Raji (cell line): ENCODE data around the gene CCNE1.

Source experiments
- POLR2A ChIP-seq: IDR thresholded peaks from 2 replicates; pipeline ENCODE4 v1.6.1; 2011; ENCODE audit warnings: low read depth, low read length, control low read depth; ENCODE audit not compliant: insufficient read depth

CCNE1 gene

DNA sequence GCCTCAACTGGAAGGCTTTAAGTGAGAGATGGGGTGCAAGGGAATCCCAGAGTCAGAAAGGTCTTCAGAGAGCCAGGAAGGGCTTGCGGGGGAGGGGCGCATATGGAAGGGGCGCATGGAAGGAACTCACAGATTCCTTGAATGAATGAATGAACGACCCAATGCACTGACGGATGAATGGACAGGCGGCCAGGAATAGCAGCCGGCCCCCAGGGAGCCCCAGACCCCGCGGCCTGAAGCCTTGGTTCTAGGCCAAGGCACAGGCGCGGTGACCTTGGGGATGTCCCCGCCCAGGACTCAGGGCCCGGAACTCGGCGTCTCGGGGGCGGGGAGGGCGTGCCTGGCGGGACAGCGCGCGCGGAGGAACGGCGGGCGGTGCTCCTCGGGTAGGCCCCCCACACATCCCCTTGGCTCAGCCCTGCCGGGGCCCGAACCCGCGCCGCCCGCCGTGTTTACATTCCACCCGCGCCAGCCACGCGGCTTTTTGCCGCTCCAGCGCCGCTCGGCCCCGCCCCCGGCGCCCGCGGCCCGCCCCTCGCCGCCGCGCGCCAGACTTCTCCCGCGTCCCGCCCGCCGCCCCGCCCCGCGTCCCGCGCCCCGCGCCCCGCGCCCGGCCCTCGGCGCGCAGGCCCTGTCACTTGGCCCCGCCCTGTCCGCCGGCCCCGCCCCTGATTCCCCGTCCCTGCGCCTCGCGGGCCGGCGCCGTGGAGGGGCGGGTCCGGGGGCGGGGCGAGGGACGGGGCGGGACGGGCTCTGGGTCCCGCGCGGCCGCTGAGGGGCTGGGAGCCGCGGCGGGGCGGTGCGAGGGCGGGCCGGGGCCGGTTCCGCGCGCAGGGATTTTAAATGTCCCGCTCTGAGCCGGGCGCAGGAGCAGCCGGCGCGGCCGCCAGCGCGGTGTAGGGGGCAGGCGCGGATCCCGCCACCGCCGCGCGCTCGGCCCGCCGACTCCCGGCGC is at the start of gene CCNE1:
Gene CCNE1 (plus strand): TSS at position 867 of the 955 bp plus-strand sequence. CDS start 565 bp downstream, outside the sequence.
- peak; percentile 72 for TF ChIP-seq POLR2A

DNA sequence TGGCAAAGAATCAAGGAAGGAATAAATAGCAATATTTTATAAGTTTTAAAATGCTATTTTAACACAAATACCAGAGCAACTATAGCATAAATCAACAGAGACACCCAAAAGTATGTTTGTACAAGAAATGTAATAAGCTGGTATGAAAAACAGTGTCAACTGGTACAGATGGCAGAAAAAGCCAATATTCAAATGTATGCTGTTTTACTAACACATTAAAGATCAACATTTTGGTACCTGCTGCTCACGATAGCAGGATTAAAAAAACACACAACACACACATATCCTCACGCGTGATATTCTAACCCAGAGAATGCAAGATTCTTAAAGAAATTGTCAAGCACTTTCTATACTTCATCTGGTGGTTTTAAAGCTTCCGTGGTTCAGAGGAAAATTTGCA is 48.6 kb upstream of the CCNE1 start:
- TF ChIP-seq POLR2A, result no peak

DNA sequence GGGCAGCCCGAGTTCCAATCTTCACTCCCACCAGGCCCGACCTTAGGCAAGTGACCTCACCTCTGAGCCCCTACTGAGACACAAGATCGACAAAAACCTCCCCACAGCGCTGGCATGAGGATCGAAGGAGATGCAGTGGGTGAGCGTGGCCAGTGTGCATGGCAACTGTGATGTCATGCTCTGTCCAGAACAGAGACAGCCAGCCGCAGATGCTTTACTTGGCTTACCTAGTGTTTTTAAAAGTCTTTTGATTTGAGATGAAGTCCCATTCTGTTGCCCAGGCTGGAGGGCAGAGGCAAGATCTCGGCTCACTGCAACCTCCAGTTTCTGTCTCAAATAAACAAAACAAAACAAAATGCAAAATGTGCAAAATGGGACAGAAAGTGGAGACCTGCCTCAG is 47.4 kb upstream of the CCNE1 start:
- no peak for TF ChIP-seq POLR2A

DNA sequence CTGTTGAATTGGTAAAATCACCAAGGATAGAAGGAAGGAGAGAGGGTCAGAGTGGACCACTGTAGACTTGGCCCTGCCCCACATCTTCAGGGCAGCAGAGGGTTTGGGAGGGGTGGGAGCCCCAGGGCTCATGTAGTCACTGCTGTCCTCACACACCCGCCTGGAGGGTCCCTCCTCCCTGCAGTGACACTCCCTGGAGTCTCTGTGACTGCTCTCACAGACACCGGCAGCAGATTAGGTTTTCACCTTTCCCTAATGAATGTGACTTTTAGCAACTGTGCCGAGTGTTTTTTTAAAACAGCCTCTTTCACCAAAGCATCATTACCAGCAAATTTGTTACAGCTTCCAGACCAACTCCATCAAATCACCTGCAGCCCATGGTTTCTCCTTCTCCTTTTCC is 45.7 kb upstream of the CCNE1 start:
- no peak for TF ChIP-seq POLR2A

DNA sequence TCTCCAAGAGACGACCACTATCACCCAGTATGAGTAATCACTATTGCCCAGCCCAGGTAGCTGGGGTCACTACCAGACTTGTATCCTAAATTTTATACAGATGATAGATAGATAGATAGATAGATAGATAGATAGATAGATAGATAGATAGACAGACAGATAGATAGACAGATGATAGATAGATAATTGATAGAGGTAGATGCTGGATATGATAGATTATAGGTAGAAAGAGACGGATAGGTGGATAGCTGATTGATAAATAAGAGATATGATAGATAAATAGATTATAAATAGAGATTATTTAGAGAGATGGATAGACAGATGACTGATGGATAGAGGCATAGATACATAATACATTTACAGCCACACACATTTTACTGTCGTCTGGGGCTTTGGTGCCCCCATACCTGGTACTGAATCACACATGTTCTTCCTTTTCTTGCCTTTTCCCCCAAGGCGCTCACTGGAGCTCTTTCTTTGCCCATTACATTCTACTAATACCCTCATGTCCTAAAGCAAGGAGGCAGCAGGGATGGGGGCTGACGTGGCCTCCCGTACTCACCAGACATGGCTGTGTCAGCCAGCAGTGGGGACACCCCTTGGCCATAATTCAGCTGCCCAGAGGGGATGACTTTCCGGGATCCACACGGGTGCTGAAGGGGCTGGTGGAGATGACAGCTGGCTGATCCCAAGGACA is 44.6 kb upstream of the CCNE1 start:
- no peak for TF ChIP-seq POLR2A

DNA sequence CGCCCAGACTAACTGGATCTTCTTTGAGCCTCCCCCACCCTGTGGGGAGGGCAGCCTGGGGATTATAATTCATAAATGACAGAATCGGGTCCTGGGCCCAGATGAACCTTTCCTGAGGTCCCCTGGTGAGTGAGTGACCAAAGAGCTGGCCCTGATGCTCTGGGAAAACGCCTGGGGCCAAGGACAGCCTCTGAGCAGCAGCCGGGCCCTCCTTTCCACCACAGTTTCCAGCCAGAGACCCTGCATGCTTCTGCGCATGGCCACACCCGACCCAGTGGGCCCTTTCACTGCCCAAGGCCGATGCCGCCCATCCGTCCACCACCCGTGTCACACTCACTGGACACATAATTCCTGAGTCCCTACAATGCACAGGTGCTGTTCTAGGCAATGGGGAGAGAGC is 43.6 kb upstream of the CCNE1 start:
- TF ChIP-seq POLR2A, result no peak

DNA sequence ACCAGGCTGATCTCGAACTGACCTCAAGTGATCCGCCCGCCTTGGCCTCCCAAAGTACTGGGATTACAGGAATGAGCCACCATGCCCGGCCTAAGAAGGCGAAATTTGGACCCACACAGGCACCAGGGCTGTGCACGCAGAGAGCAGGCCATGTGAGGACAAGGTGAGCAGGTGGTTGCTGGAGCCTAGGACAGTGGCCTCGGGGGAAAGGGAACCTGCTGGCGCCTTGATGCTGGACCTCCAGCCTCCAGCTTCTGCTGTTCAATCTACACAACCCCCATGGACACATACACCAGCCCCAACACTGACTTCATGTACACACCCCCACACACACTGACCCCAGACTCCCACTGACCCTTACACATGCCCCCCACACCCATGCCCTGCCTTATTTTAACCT is 41.8 kb upstream of the CCNE1 start:
- TF ChIP-seq POLR2A, result no peak

DNA sequence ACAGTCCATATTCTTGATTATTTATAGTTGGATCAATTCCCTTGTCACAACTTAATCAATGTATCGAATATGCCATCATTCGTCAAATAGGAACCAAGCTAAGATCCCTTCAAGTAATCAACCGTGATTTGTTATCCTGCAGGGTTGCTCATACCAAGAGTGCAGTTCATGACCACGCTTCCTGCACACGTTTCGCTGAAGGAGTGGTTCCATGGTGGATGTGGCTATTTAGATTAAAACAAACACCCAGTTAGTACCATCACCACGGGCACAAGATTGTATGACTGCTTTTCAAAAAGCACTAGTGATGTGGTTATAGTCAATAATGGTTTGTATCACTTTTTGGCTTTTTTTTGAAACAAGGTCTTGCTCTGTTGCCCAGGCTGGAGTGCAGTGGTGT is 41.1 kb upstream of the CCNE1 start:
- TF ChIP-seq POLR2A, result no peak

DNA sequence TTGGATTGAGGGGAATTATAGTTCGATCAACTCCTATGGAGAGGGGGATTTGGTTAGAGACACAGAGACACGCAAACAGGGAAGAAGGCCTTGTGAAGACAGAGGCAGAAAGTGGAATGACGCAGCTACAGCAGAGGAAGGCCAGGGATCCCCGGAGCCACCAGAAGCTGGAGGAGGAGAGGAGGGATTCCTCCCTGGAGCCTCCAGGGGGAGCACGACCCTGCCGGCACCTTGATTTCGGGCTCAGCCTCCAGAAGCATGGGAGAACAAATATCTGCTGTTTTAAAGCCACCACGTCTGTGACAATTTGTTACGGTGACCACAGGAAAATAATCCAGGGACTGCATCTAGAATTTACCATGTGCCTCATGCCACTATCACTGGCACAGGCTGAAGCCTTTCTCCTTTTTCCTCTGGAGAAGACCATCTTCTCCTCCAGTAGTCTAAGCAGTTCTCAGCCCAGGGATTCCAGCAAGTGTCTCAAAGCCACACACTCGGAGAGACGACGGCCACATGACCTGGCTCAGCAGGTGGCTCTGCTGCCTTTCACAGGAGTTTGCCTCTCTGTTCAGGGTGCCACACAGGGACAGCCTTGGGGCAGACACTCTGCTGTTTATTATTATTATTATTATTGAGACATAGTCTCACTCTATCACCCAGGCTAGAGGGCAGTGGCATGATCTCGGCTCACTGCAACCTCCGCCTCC is 39.9 kb upstream of the CCNE1 start:
- no peak for TF ChIP-seq POLR2A

DNA sequence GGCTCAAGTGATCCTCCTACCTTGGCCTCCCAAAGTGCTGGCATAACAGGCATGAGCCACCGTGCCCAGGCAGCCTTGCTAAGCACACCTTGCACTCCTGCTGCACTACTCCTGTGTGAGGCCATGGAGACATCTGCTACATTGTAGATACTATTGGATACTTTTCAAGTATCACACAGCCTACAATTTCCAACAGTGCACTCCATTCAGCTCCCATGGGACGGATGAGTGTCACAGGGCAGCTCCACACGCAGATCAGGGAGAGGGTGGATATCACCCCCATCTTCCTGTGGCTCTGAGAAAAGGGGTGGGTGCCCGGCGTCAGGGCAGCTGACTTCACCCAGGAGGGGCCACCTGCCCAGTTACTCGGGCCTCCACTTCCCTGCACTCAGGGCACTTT is 39.1 kb upstream of the CCNE1 start:
- no peak for TF ChIP-seq POLR2A

DNA sequence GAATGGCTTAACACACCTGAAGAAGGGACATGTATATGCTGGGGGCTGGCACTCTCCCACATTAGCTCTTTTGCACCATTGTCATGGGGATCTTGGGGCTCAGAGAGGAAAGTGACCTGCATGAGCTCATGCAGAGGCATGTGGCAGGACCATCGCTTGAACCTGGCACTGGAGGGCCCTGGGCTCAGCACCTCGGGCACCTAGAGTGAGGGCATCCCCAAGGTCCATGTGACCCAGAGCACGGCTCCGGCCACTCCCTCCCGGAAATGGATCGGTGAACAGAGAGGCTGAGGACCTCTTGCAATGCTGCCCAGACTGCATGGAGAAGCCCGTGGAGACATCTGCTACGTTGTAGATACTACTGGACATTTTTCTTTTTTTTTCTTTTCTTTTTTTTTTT is 38.6 kb upstream of the CCNE1 start:
- TF ChIP-seq POLR2A, result no peak

DNA sequence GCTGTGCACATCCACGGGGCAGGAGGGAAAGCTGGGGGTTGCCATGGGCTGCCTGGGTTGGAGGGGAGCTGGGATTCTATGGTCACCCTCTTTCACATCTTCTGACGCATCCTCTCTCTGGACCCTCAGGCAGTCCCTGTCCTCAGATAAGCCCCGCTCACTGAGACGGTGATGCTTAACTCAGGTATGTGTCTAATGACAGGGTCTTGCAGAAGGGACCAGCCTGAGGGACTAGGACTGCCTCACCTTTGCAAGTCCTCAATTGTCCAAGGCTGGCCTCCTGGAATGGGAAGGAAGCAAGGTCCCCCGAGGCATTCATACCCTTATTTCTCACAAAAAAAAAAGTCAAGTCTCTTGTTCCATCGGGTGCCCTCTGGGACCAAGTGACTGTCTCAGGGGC is 37.7 kb upstream of the CCNE1 start:
- no peak for TF ChIP-seq POLR2A

DNA sequence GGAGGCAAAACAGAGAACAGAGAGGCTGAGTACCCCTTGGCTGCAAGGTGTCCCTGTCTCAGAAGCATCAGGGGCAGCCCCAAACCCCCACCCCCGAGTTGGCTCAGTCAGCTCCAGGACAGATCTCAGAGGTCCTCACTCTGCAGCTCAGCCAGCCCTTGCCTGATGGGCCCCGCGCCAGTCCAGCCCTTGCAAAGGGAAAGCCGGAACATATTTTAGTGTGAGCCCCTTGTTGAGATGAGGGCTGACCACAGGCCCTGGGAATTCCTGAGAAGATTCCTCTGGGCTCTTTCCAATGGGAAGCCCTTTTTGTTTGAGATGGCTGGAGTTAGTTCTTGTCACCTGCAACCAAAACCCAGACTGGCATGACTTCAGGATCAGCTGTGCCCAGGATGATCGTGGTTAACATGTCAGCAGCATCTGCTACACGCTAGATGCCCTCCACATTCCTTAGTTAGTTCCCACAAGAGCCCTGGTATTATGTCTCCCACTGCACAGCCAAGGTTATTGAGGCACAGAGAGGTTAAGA is 33.9 kb upstream of the CCNE1 start:
- no peak for TF ChIP-seq POLR2A

DNA sequence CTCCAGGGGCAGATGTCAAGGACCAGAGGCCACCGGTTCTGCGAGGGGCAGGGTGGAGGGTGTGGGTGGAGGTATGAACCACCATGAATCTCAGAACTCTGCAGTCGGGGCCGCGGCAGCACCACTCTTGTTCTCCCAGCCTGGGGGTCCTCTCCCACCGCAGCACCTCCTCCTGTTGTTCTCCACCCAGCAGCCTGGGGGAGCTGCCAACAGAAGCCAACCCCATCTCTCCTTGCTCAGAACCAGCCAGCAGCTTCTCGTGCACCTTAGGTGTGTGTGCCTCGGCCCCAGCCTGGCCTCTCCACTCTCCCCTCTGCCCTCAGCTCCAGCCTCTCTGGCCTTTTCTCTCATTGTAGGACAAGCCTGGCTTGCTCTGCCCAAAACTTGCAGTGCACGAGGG is 31.9 kb upstream of the CCNE1 start:
- no peak for TF ChIP-seq POLR2A
